ENCODE measurements around the gene CEP350.

CEP350 gene

GRCh38 chr1:180141381-180141934, 186.8 kb downstream of the CEP350 start:
- Histone ChIP-seq H2BK12ac (ENCODE audit: low read length) (no peak overlapping the region), H4K8ac (ENCODE audit: low read depth, low read length) (no peak overlapping the region), H3K18ac (ENCODE audit: low read length) (no peak overlapping the region), H3K36me3 (ENCODE audit: control insufficient read depth in 1 of 2, insufficient read depth in 2 of 2, low read length in 2 of 2) (no peaks in the 10 kb centered on the region), H3K79me2 (ENCODE audit: control insufficient read depth, insufficient read depth, low read length, poor library complexity) (no peaks in the 10 kb centered on the region), H4K12ac (ENCODE audit: low read depth, low read length) (no peak overlapping the region), H2BK120ac (ENCODE audit: insufficient read depth, low read length, poor library complexity) (no peak overlapping the region), H3K4me3 (ENCODE audit: low read depth, low read length) (no peak overlapping the region), H2AK5ac (ENCODE audit: low read length) (no peak overlapping the region), H3K9ac (ENCODE audit: low read length) (no peak overlapping the region), H2BK5ac (ENCODE audit: low read depth, low read length, poor library complexity) (no peak overlapping the region), H3K4me1 (ENCODE audit: control insufficient read depth in 1 of 2, insufficient read depth in 2 of 2, low read length in 2 of 2) (no peaks in the 10 kb centered on the region), H4K91ac (ENCODE audit: low read depth, low read length) (no peak overlapping the region), H3K4me2 (ENCODE audit: low read length) (no peak overlapping the region), H2AFZ (ENCODE audit: insufficient read depth, low read length, poor library complexity) (no peak overlapping the region), H3K27ac (ENCODE audit: low read depth, low read length) (no peak overlapping the region), H3K4ac (ENCODE audit: low read depth, low read length) (no peak overlapping the region), H3K27me3 (ENCODE audit: insufficient read depth, low read length) (no peaks in the 10 kb centered on the region), H3K23ac (ENCODE audit: low read length) (no peak overlapping the region), H3K14ac (ENCODE audit: low read length) (no peak overlapping the region), H3K79me1 (ENCODE audit: low read length) (no peaks in the 10 kb centered on the region), H3K9me3 (ENCODE audit: insufficient read depth, low read depth, low read length) (no peaks in the 10 kb centered on the region)
- DNase-seq: no peak
- WGBS (ENCODE audit: extremely low coverage, insufficient coverage, insufficient read length): no CpG with 5 or more reads among the region's 6 CpGs

GRCh38 chr1:180143359-180143758, 188.7 kb downstream of the CEP350 start:
- no peaks in the 10 kb centered on the region for H3K4me1 ChIP-seq (ENCODE audit: control insufficient read depth in 1 of 2, insufficient read depth in 2 of 2, low read length in 2 of 2)
- no peak overlapping the region for H3K14ac ChIP-seq (ENCODE audit: low read length)
- H3K79me2 ChIP-seq (ENCODE audit: control insufficient read depth, insufficient read depth, low read length, poor library complexity): no peaks in the 10 kb centered on the region
- no peak overlapping the region for H4K91ac ChIP-seq (ENCODE audit: low read depth, low read length)
- H2BK12ac ChIP-seq (ENCODE audit: low read length): no peak overlapping the region
- no peak overlapping the region for H4K12ac ChIP-seq (ENCODE audit: low read depth, low read length)
- no peak overlapping the region for H2AFZ ChIP-seq (ENCODE audit: insufficient read depth, low read length, poor library complexity)
- H3K9me3 ChIP-seq (ENCODE audit: insufficient read depth, low read depth, low read length): no peaks in the 10 kb centered on the region
- H3K18ac ChIP-seq (ENCODE audit: low read length): no peak overlapping the region
- no peaks in the 10 kb centered on the region for H3K36me3 ChIP-seq (ENCODE audit: control insufficient read depth in 1 of 2, insufficient read depth in 2 of 2, low read length in 2 of 2)
- H3K23ac ChIP-seq (ENCODE audit: low read length): no peak overlapping the region
- H2BK5ac ChIP-seq (ENCODE audit: low read depth, low read length, poor library complexity): no peak overlapping the region
- H3K4me2 ChIP-seq (ENCODE audit: low read length): no peak overlapping the region
- no peak overlapping the region for H3K27ac ChIP-seq (ENCODE audit: low read depth, low read length)
- no peak overlapping the region for H3K4ac ChIP-seq (ENCODE audit: low read depth, low read length)
- H2AK5ac ChIP-seq (ENCODE audit: low read length): no peak overlapping the region
- DNase-seq: no peak
- no peak overlapping the region for H2BK120ac ChIP-seq (ENCODE audit: insufficient read depth, low read length, poor library complexity)
- H4K8ac ChIP-seq (ENCODE audit: low read depth, low read length): no peak overlapping the region
- no peaks in the 10 kb centered on the region for H3K79me1 ChIP-seq (ENCODE audit: low read length)
- H3K4me3 ChIP-seq (ENCODE audit: low read depth, low read length): no peak overlapping the region
- WGBS (ENCODE audit: extremely low coverage, insufficient coverage, insufficient read length): no CpG with 5 or more reads among the region's 3 CpGs
- no peak overlapping the region for H3K9ac ChIP-seq (ENCODE audit: low read length)
- H3K27me3 ChIP-seq (ENCODE audit: insufficient read depth, low read length): no peaks in the 10 kb centered on the region

GRCh38 chr1:180144659-180145357, 190.2 kb downstream of the CEP350 start:
- DNase-seq: peak in 1 of 2 donors; percentile 28
- Histone ChIP-seq H3K9me3 (ENCODE audit: insufficient read depth, low read depth, low read length) (no peaks in the 10 kb centered on the region), H3K27me3 (ENCODE audit: insufficient read depth, low read length) (no peaks in the 10 kb centered on the region), H3K79me2 (ENCODE audit: control insufficient read depth, insufficient read depth, low read length, poor library complexity) (no peaks in the 10 kb centered on the region), H3K4me3 (ENCODE audit: low read depth, low read length) (no peak overlapping the region), H2BK120ac (ENCODE audit: insufficient read depth, low read length, poor library complexity) (no peak overlapping the region), H2BK5ac (ENCODE audit: low read depth, low read length, poor library complexity) (no peak overlapping the region), H3K4ac (ENCODE audit: low read depth, low read length) (no peak overlapping the region), H3K27ac (ENCODE audit: low read depth, low read length) (no peak overlapping the region), H3K4me2 (ENCODE audit: low read length) (no peak overlapping the region), H2AK5ac (ENCODE audit: low read length) (no peak overlapping the region), H4K8ac (ENCODE audit: low read depth, low read length) (no peak overlapping the region), H4K12ac (ENCODE audit: low read depth, low read length) (no peak overlapping the region), H3K23ac (ENCODE audit: low read length) (no peak overlapping the region), H3K14ac (ENCODE audit: low read length) (no peak overlapping the region), H3K9ac (ENCODE audit: low read length) (no peak overlapping the region), H3K79me1 (ENCODE audit: low read length) (no peaks in the 10 kb centered on the region), H3K4me1 (ENCODE audit: control insufficient read depth in 1 of 2, insufficient read depth in 2 of 2, low read length in 2 of 2) (no peaks in the 10 kb centered on the region), H3K18ac (ENCODE audit: low read length) (no peak overlapping the region), H4K91ac (ENCODE audit: low read depth, low read length) (no peak overlapping the region), H2BK12ac (ENCODE audit: low read length) (no peak overlapping the region), H3K36me3 (ENCODE audit: control insufficient read depth in 1 of 2, insufficient read depth in 2 of 2, low read length in 2 of 2) (no peaks in the 10 kb centered on the region), H2AFZ (ENCODE audit: insufficient read depth, low read length, poor library complexity) (no peak overlapping the region)
- no CpG with 5 or more reads among the region's 6 CpGs for WGBS (ENCODE audit: extremely low coverage, insufficient coverage, insufficient read length)

GRCh38 chr1:180145446-180145845, 190.8 kb downstream of the CEP350 start:
- no peak overlapping the region for H3K14ac ChIP-seq (ENCODE audit: low read length)
- H2AFZ ChIP-seq (ENCODE audit: insufficient read depth, low read length, poor library complexity): no peak overlapping the region
- no peak overlapping the region for H4K91ac ChIP-seq (ENCODE audit: low read depth, low read length)
- no peak overlapping the region for H4K8ac ChIP-seq (ENCODE audit: low read depth, low read length)
- no peak overlapping the region for H2BK120ac ChIP-seq (ENCODE audit: insufficient read depth, low read length, poor library complexity)
- no peaks in the 10 kb centered on the region for H3K4me1 ChIP-seq (ENCODE audit: control insufficient read depth in 1 of 2, insufficient read depth in 2 of 2, low read length in 2 of 2)
- no peak overlapping the region for H3K4me3 ChIP-seq (ENCODE audit: low read depth, low read length)
- H2BK5ac ChIP-seq (ENCODE audit: low read depth, low read length, poor library complexity): no peak overlapping the region
- no CpG with 5 or more reads among the region's 3 CpGs for WGBS (ENCODE audit: extremely low coverage, insufficient coverage, insufficient read length)
- peak; percentile 85 to 86 for DNase-seq
- H3K79me1 ChIP-seq (ENCODE audit: low read length): no peaks in the 10 kb centered on the region
- no peak overlapping the region for H3K4me2 ChIP-seq (ENCODE audit: low read length)
- no peak overlapping the region for H4K12ac ChIP-seq (ENCODE audit: low read depth, low read length)
- H2AK5ac ChIP-seq (ENCODE audit: low read length): no peak overlapping the region
- H3K27ac ChIP-seq (ENCODE audit: low read depth, low read length): no peak overlapping the region
- H2BK12ac ChIP-seq (ENCODE audit: low read length): no peak overlapping the region
- no peaks in the 10 kb centered on the region for H3K79me2 ChIP-seq (ENCODE audit: control insufficient read depth, insufficient read depth, low read length, poor library complexity)
- H3K9ac ChIP-seq (ENCODE audit: low read length): no peak overlapping the region
- no peaks in the 10 kb centered on the region for H3K9me3 ChIP-seq (ENCODE audit: insufficient read depth, low read depth, low read length)
- no peak overlapping the region for H3K4ac ChIP-seq (ENCODE audit: low read depth, low read length)
- H3K27me3 ChIP-seq (ENCODE audit: insufficient read depth, low read length): no peaks in the 10 kb centered on the region
- H3K18ac ChIP-seq (ENCODE audit: low read length): no peak overlapping the region
- no peaks in the 10 kb centered on the region for H3K36me3 ChIP-seq (ENCODE audit: control insufficient read depth in 1 of 2, insufficient read depth in 2 of 2, low read length in 2 of 2)
- H3K23ac ChIP-seq (ENCODE audit: low read length): no peak overlapping the region

Measured in trophoblast cell (in vitro differentiated cells and primary cell).